ELF-1 (cell line): ENCODE measurements around the gene CENPQ.
"Not testable (repeated sequence)": the region's sequence is repeated elsewhere in the genome, so short reads cannot be mapped to it uniquely, and the experiment has no call there.

Experiments used
- DNase-seq: peaks from one replicate; pipeline ENCODE4 v3.0.0-alpha.2; 2016; ENCODE audit warnings: low read depth, low spot score

Gene CENPQ

GRCh38 chr6:49462927-49463611, at the start of gene CENPQ, which contains the start of gene MMUT:
CENPQ (plus strand) TSS chr6:49463370; CDS start chr6:49470177, 6,807 bp downstream.
MMUT (minus strand) TSS chr6:49463253; CDS start chr6:49459466, 3,787 bp downstream.
- peak; percentile 98 for DNase-seq

GRCh38 chr6:49415358-49415757, 47.8 kb upstream of the CENPQ start:
- no peak for DNase-seq

GRCh38 chr6:49416195-49416594, 47.0 kb upstream of the CENPQ start:
- DNase-seq, result no peak

GRCh38 chr6:49423817-49424216, 39.4 kb upstream of the CENPQ start:
- no peak for DNase-seq

- DNase-seq, result no peak
Measured at GRCh38 chr6:49430187-49430586, 33.0 kb upstream of the CENPQ start.

DNA sequence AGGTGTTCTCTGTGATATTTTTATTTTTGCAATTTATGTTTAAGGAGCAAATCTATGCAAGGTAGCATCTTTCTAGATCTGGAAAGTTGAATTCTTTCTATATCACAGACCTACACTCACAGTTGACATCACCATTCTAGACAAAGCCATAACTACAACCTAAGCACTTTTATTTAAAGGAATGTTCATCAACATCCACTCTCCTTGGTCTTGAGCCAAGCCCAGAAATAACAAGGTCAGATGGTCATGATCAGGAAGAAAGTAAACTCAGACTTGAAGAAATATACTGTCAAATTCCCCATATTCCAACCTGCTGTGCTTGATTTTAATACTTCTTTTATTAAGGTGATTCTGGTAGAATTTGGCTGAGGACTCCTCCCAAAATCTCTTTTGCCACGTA, 32.3 kb upstream of the CENPQ start:
- DNase-seq, result no peak

DNA sequence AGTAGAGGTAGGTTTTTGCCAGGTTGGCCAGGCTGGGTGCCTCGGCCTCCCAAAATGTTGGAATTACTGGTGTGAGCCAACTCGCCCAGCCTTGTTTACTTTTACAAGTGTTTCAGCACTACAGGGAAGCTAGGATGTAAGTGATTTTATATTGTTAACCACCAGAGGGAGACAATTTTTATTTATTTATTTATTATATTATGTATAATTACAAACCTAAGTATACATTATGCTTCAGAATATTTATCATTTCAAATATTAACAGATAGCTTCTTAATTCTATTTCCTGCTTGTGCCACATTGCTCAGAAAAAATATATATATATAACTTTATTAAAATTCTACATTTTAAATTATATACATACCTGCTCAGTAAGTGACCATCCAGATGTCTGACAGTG, 9.9 kb upstream of the CENPQ start:
- DNase-seq, result no peak

- no peak for DNase-seq
Measured at GRCh38 chr6:49454787-49455709, 8.1 kb upstream of the CENPQ start.

- no peak for DNase-seq
Measured at GRCh38 chr6:49457771-49458170, 5.4 kb upstream of the CENPQ start.

DNA sequence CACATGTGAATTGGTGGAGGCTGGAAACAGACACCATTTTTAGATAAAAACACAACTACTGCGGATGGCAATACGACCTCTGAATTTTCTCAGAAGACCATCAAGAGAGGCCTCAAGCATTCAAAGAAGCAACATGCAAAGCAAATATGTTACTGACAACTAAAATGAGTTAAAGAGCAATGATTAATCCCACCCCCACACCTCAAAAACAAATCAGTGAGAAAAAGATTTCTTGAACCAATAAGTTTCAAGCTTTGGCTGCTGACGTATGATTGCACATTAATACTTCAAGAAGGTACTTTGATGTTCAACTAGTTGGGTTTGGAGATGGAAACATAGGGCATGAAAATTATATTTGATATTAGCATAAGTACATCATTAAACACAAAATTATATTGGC, 1.1 kb upstream of the CENPQ start:
- DNase-seq, result no peak

- no peak for DNase-seq
Measured at GRCh38 chr6:49462599-49462926, 607 bp upstream of the CENPQ start.

DNA sequence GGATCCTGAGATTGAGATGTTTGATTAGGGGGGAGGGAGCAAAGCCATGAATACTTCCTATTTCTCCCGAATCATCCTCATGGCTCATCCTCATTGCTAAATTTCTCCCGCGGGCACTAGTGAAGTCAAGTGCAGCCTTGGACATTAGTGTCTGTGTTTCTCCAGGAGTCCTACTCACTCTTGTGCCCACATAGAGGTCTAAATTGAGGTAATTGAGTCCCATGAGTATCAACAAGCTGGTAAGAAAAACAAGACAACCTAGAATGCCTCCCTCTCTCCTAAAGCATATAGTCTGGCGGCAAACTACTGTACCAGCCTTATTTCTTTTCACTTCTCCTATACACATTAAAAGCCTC, 420 bp downstream of the CENPQ start:
- no peak for DNase-seq

- DNase-seq, result no peak
Measured at GRCh38 chr6:49464691-49465090, 1.5 kb downstream of the CENPQ start.

GRCh38 chr6:49468042-49468441, 4.9 kb downstream of the CENPQ start:
- no peak for DNase-seq

DNA sequence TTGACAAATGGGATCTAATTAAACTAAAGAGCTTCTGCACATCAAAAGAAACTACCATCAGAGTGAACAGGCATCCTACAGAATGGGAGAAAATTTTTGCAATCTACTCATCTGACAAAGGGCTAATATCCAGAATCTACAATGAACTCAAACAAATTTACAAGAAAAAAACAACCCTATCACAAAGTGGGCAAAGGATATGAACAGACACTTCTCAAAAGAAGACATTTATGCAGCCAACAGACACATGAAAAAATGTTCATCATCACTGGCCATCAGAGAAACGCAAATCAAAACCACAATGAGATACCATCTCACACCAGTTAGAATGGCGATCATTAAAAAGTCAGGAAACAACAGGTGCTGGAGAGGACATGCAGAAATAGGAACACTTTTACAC, 13.4 kb downstream of the CENPQ start:
- DNase-seq, result not testable (repeated sequence)

DNA sequence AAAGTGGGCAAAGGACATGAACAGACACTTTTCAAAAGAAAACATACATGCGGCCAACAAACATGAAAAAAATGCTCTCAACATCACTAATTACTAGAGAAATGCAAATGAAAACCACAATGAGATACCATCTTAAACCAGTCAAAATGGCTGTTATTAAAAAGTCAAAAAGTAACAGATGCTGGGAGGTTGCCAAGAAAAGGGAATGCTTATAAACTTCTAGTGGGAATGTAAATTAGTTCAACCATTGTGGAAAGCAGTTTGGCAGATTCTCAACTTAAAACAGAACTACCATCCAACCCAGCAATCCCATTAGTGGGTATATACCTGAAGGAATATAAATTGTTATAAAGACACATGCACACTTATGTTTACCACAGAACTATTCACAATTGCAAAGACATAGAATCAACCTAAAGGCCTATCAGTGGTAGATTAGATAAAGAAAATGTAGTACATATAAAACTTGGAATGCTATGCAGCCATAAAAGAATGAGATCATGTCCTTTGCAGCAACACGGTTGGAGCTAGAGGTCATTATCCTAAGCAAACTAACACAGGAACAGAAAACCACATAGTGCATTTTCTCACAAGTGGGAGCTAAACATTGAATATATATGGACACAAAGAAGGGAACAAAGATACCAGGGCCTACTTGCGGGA, 16.3 kb downstream of the CENPQ start:
- DNase-seq, result no peak

DNA sequence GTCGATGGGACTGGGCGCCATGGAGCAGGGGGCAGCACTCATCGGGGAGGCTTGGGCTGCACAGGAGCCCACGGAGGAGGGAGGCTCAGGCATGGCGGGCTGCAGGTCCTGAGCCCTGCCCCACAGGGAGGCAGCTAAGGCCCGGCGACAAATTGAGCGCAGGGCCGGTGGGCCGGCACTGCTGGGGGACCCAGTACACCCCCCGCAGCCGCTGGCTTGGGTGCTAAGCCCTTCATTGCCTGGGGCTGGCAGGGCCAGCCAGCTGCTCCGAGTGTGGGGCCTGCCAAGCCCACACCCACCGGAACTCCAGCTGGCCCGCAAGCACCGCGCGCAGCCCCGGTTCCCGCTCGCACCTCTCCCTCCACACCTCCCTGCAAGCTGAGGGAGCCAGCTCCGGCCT, 18.7 kb downstream of the CENPQ start:
- DNase-seq, result not testable (repeated sequence)

GRCh38 chr6:49483380-49483779, 20.2 kb downstream of the CENPQ start:
- DNase-seq, result not testable (repeated sequence)

- DNase-seq, result no peak
Measured at GRCh38 chr6:49490633-49491032, 27.5 kb downstream of the CENPQ start.

DNA sequence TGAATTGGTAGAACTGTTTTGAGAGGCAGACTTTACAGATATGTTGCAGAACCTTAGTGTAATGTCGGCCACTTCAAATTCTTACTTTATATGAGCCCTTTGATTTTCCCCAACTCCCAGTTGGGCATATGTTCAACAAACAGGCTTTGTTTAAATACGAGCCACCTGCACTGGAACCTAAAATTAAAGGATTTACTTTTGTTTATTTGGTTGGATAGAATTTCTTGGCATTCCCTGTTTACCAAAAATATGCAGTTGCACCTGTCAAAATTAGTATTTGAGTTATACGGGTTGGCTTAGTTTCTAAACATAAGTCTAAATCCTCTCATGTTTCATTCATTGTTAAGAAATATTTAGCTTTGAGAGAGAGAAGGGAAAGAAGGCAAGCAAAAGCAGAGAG, 34.1 kb downstream of the CENPQ start:
- DNase-seq, result no peak

DNA sequence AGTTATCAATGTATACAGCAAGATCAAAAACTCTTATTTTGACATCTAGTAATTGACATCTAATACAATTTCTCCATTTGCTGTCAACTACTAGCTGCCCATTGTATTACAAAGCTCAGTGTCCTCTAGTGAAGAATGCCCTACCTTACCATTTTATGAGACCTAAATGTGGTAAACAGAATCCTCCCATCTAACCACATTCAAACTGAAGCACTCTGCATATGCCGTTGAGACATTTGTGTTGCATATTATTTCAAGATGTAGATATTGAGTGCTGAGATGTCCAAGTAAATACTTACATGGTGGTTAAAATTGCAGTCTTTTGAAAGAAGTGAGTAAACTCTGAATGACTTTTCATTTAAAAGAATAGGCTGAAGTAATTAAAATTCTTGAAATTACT, 36.0 kb downstream of the CENPQ start:
- no peak for DNase-seq

DNA sequence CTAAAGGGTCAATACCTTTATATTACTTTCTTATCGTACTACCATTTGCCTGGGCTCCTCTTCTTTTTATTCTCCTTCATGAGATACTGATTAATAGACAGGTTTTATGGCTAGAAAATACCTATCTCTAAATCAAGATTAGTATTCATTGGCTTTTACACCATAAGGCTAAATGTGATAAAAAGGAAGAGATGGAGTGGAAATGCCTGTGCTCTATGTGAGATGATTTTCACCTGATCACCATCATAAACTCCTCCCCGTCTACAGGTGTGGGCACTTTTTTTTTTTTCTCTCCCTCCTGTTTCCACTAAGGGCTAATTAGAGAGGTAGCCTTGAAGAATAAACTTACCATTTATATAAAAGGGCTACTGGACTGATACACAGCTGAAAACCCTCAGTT, 36.5 kb downstream of the CENPQ start, which contains the start of gene GLYATL3:
Gene GLYATL3 (plus strand): TSS at position 301 of the 400 bp plus-strand sequence. CDS start 12,068 bp downstream, outside the sequence.
- DNase-seq, result no peak
